Inflammatory macrophage treated with lipopolysaccharide for 1 hour (primary cell): Measurements from ENCODE around the gene SELENOH.
"Not testable (repeated sequence)": the region's sequence is repeated elsewhere in the genome, so short reads cannot be mapped to it uniquely, and the experiment has no call there.

Source experiments
- DNase-seq, 2 donors: peaks; one replicate each; pipeline ENCODE4 v3.0.0-alpha.2; 2020 to 2022

Gene SELENOH

GRCh38 chr11:57741132-57742086, at the start of gene SELENOH:
TSS of gene SELENOH (plus strand) at chr11:57741491. CDS start at chr11:57741596, 105 bp downstream.
- DNase-seq: peak; percentile 95 to 97

GRCh38 chr11:57698843-57699365, 42.4 kb upstream of the SELENOH start:
- DNase-seq: no peak

DNA sequence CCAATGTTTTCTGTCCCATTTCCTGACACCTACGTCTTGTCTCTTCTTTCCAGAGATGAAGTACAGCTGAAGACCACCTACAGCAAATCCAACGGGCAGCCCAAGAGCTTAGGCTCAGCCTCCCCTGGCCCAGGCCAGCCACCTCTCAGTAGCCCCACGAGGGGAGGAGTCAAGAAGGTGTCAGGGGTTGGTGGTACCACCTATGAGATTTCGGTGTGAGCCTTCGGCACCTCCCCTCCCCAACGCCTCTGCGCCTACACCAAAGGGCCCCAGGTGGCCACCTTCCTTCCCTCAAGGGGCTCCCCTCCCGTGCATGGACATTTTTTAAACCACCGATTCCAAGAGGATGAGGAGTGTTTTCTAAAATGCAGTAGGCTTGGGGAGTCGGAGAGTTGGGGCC, 41.5 kb upstream of the SELENOH start:
- no peak for DNase-seq

- no peak for DNase-seq
These were observed 40.9 kb upstream of the SELENOH start for GRCh38 chr11:57700425-57700824.

GRCh38 chr11:57703341-57703740, 38.0 kb upstream of the SELENOH start:
- no peak for DNase-seq

GRCh38 chr11:57704932-57705331, 36.4 kb upstream of the SELENOH start:
- DNase-seq: no peak

GRCh38 chr11:57705432-57705831, 35.9 kb upstream of the SELENOH start:
- not testable (repeated sequence) for DNase-seq

- no peak for DNase-seq
These were observed 31.4 kb upstream of the SELENOH start for GRCh38 chr11:57709802-57710367.

GRCh38 chr11:57711414-57712255, 29.7 kb upstream of the SELENOH start, which contains the start of gene MED19:
TSS of gene MED19 (minus strand) at chr11:57712215. CDS start at chr11:57712179, 36 bp downstream.
- peak; percentile 49 to 63 for DNase-seq

- peak; percentile 94 to 100 for DNase-seq
These were observed 28.8 kb upstream of the SELENOH start, which contains the start of gene TMX2 for GRCh38 chr11:57712256-57713150. TSS of gene TMX2 (plus strand) at chr11:57712593. CDS start at chr11:57712619, 26 bp downstream.

DNA sequence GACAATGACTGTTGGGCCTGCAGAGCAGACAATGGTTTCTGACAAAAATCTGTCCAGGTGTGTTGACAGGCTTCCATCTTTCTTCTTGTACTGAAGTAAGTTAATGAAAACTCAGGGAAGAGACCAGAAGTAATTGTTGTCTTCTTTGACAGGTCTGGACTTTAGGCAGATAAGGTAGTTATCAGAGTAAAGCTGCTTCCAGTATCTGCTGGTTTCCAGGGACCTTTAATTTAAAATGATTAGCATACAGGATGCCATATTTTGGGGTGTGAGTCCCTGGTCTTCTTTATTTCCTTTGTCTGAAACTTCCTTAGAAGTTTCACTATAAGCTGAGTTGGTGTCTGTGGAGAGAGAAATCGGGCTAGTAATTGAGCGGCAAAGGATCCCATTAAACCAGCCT, 27.5 kb upstream of the SELENOH start:
- DNase-seq: no peak

DNA sequence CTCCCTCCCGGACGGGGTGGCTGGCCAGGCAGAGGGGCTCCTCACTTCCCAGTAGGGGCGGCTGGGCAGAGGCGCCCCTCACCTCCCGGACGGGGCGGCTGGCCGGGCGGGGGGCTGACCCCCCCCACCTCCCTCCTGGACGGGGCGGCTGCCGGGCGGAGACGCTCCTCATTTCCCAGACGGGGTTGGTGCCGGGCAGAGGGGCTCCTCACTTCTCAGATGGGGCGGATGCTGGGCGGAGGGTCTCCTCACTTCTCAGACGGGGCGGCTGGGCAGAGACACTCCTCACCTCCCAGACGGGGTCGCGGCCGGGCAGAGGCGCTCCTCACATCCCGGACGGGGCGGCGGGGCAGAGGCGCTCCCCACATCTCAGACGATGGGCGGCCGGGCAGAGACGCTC, 24.6 kb upstream of the SELENOH start:
- not testable (repeated sequence) for DNase-seq

DNA sequence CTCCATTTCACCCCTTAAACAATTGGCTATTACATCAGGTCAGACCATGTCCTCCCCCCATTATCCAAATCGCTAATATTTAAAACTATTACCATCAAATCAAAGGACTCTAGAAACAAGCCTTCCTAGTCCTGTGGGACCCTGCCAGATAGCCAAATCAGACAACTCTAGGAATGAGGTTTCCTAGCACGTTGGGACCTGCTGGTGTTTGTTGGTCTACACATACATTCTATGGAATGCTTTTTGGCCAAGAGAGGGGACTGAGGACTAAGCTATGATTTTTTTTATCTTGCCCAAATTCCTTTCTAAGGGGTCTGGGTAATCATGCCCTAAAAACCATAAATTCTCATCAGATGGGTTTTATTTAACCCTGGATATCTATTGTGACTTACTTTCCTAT, 14.1 kb upstream of the SELENOH start:
- DNase-seq: no peak

DNA sequence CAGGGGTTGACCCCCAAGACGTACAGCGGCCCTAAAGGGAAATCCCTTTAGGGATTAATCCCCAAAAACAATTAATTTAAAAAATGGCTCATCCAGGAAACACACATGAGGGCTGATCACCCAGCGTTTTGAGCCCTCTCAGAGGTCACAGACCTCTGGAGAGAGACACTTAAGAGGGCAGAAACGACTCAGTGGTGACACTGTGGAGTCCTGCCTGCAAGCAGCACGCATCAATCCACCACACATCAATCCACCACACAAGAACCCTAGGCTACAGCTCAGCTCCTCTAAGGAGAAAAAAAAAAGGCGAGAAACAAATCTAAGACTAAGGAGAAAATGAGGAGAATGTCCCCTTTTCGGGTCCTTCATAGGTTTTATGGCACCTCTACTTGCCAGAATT, 12.5 kb upstream of the SELENOH start:
- no peak for DNase-seq

DNA sequence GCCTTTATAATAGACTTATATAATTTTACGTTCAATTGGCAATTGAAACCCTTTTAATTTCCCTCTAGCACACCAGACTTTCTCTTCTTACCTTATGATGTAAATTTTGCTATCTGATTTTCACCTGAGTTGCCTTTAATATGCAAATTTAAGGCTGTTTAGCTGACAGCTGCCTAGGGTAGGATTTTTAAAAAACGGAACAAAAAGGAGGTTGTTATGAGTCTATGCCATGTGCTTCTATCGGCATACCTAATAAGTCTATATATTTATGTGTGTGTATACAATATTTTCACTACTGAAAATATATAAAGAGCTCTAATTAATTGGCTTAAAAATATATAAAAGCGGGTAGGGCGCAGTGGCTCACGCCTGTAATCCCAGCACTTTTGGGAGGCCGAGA, 11.8 kb upstream of the SELENOH start:
- no peak for DNase-seq

DNA sequence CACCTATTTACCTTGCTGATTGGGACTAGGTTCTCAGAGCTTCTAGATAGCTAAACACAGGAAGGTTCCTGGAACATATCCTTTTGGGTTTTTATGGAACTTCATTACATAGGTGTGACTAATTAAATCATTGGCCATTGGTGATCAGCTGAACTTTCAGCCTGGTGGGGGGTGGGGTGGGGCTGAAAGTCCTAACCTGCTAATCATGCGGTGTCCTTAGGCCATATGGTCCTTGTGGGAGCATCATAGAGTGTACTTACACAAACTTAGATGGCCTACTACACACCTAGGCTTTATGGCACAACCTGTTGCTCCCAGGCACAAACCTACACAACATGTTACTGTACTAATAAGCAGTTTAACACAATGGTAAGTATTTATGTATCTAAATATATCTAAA, 8.6 kb upstream of the SELENOH start:
- DNase-seq: no peak

DNA sequence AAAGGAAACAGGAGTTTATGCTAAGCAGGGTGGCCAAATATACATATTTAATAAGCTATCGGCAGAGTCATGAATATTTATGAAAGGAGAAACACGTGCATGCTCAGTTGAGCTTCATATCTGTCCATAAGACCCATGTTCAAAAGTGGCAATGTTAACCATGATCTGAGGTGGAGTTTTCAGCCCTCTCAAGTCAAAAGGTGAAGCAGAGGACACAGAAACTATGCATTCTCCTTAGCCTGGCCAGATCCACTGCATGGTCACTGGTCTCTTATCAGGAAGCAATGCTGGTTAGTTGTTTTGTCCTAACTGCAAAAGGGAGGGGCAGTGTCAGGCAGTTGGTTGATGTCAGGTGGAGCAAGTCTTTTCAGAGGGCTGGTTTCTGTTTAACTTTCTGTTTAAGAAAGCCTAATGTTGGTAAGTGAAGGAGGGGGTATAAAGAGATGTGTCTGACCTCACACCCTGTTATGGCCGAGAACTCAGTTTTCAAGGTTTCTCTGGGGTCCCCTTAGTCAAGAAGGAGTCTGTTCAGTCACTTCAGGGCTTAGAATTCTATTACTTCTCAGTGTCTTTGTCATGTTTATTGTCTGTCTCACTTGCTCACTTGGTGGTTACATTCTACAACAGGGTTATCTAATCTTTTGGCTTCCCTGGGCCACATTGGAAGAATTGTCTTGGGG, 5.5 kb upstream of the SELENOH start:
- no peak for DNase-seq

DNA sequence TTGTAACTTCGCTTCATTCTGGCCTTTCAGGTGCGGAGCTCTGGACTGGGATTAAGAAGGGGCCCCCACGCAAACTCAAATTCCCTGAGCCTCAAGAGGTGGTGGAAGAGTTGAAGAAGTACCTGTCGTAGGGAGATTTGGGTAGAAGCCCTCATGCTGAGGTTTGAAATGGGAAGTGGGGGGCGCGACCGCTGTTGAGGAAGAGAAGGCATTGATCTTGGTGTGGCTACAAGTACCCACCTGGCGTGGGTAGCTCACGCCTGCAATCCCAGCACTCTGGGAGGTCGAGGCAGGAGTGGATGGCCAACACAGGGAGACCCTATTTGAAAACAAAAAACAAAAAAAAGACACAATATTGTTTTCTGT, 779 bp downstream of the SELENOH start:
- no peak for DNase-seq

- no peak for DNase-seq
These were observed 3.1 kb downstream of the SELENOH start for GRCh38 chr11:57744357-57744756.

GRCh38 chr11:57745206-57745605, 3.9 kb downstream of the SELENOH start:
- DNase-seq: no peak

DNA sequence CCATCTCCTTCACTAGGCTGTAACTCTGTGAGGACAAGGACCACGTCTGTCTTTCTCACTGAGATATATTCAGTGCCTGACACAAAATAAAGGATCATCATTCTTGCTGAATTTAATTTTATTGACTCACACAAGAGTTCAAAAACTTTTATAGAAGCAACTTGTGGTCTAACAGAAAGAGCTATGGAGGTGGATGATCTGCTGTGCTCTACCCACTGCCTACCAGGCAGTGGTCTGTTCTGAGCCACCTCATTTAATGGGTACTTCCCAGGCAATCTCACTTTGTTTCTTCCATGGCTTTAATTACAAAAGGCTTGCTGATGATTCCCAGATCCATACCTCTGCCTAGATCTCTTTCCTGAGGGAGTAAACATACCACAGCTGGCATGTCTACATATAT, 5.6 kb downstream of the SELENOH start:
- no peak for DNase-seq
